ENCODE results near the gene SARS2.

GRCh38 chr19:38930776-38931520 is 385 bp upstream of the SARS2 start, which contains the start of gene MRPS12:
- TF ChIP-seq, protein P1, sequence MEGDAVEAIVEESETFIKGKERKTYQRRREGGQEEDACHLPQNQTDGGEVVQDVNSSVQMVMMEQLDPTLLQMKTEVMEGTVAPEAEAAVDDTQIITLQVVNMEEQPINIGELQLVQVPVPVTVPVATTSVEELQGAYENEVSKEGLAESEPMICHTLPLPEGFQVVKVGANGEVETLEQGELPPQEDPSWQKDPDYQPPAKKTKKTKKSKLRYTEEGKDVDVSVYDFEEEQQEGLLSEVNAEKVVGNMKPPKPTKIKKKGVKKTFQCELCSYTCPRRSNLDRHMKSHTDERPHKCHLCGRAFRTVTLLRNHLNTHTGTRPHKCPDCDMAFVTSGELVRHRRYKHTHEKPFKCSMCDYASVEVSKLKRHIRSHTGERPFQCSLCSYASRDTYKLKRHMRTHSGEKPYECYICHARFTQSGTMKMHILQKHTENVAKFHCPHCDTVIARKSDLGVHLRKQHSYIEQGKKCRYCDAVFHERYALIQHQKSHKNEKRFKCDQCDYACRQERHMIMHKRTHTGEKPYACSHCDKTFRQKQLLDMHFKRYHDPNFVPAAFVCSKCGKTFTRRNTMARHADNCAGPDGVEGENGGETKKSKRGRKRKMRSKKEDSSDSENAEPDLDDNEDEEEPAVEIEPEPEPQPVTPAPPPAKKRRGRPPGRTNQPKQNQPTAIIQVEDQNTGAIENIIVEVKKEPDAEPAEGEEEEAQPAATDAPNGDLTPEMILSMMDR (IDR thresholded peaks at IDR 0.05), result no peak
- TF ChIP-seq EZH2 (IDR thresholded peaks at IDR 0.05), result no peak
- no peak for TF ChIP-seq EZH2phosphoT487 (IDR thresholded peaks at IDR 0.05)
